Loucy (cell line): Measurements from ENCODE around the gene MYO1D.

ENCODE experiments used
- H2AFZ ChIP-seq: fragments of 200-600 bp; sonication (generic); 2 replicates; pipeline ENCODE4 v1.6.0; 2016; ENCODE audit warnings: antibody characterized with exemption, mild to moderate bottlenecking, low read length, moderate library complexity
- H3F3A ChIP-seq: fragments of 200-600 bp; 2 replicates; pipeline ENCODE4 v1.6.0; 2016; ENCODE audit warnings: antibody characterized with exemption, low read depth, mild to moderate bottlenecking
- H3K27me3 ChIP-seq: fragments of 200-600 bp; sonication (generic); 2 replicates; pipeline ENCODE4 v1.6.1; 2014; ENCODE audit warnings: low read length, mild to moderate bottlenecking; ENCODE audit not compliant: insufficient read depth, poor library complexity, severe bottlenecking
- H3K36me3 ChIP-seq: fragments of 200-600 bp; sonication (generic); 2 replicates; pipeline ENCODE4 v1.6.1; 2016; ENCODE audit warnings: low read length; ENCODE audit not compliant: insufficient read depth
- H3K4me1 ChIP-seq: fragments of 200-600 bp; sonication (generic); 2 replicates; pipeline ENCODE4 v1.5.1; 2014; ENCODE audit warnings: low read length, mild to moderate bottlenecking; ENCODE audit not compliant: insufficient read depth, poor library complexity, severe bottlenecking
- H3K4me2 ChIP-seq: fragments of 200-600 bp; sonication (generic); 2 replicates; pipeline ENCODE4 v1.6.0; 2014; ENCODE audit warnings: antibody characterized with exemption, low read length, low read depth, mild to moderate bottlenecking; ENCODE audit not compliant: poor library complexity, severe bottlenecking
- H3K4me3 ChIP-seq: fragments of 200-600 bp; sonication (generic); 2 replicates; pipeline ENCODE4 v1.5.1; 2014; ENCODE audit warnings: low read length, mild to moderate bottlenecking, mixed read lengths; ENCODE audit not compliant: poor library complexity, severe bottlenecking
- H3K79me2 ChIP-seq: fragments of 200-600 bp; sonication (generic); 2 replicates; pipeline ENCODE4 v1.6.1; 2014; ENCODE audit warnings: low read length; ENCODE audit not compliant: insufficient read depth
- H3K9ac ChIP-seq: fragments of 200-600 bp; sonication (generic); 2 replicates; pipeline ENCODE4 v1.6.0; 2014; ENCODE audit warnings: mild to moderate bottlenecking, low read depth, low read length, moderate library complexity; ENCODE audit not compliant: poor library complexity, severe bottlenecking
- H3K9me2 ChIP-seq: fragments of 200-600 bp; sonication (generic); replicated peaks from 2 replicates; pipeline ENCODE4 v1.6.1; 2016; ENCODE audit warnings: low read depth, low read length, mixed read lengths
- H3K9me3 ChIP-seq: fragments of 200-600 bp; sonication (generic); 2 replicates; pipeline ENCODE4 v1.6.1; 2014; ENCODE audit warnings: mild to moderate bottlenecking, antibody characterized with exemption, low read length, low read depth; ENCODE audit not compliant: insufficient read depth
- H4K20me1 ChIP-seq: fragments of 200-600 bp; sonication (generic); 2 replicates; pipeline ENCODE4 v1.6.0; 2014; ENCODE audit warnings: antibody characterized with exemption, low read length, mild to moderate bottlenecking; ENCODE audit not compliant: insufficient read depth, poor library complexity, severe bottlenecking
- EZH2phosphoT487 ChIP-seq: fragments of 200-600 bp; IDR thresholded peaks from 2 replicates; pipeline ENCODE4 v1.6.1; 2018; ENCODE audit warnings: antibody characterized with exemption, mild to moderate bottlenecking, moderate library complexity, borderline replicate concordance
- TF ChIP-seq, protein P1 (sequence below): fragments of 200-600 bp; sonication (generic); conservative IDR thresholded peaks from 2 replicates; pipeline ENCODE4 v1.5.1; 2014; ENCODE audit warnings: mild to moderate bottlenecking, antibody characterized with exemption, low read length

The MYO1D gene

GRCh38 chr17:32913593-32913992 lies 36.7 kb upstream of the MYO1D start:
- H3K9me2 ChIP-seq: no peaks in the 10 kb centered on the region
- H3K4me1 ChIP-seq: no peaks in the 10 kb centered on the region
- no peak overlapping the region for H2AFZ ChIP-seq

GRCh38 chr17:32912218-32912897 lies 35.4 kb upstream of the MYO1D start:
- Histone ChIP-seq H3K27me3 (no peaks in the 10 kb centered on the region), H3F3A (no peaks in the 10 kb centered on the region), H3K9me2 (no peaks in the 10 kb centered on the region), H3K79me2 (no peaks in the 10 kb centered on the region), H2AFZ (no peak overlapping the region), H3K4me2 (no peak overlapping the region), H3K9me3 (no peaks in the 10 kb centered on the region), H3K9ac (no peak overlapping the region), H3K4me1 (no peaks in the 10 kb centered on the region), H3K4me3 (no peak overlapping the region), H3K36me3 (no peaks in the 10 kb centered on the region), H4K20me1 (no peaks in the 10 kb centered on the region)
- no peak for TF ChIP-seq EZH2phosphoT487
- TF ChIP-seq, protein P1, sequence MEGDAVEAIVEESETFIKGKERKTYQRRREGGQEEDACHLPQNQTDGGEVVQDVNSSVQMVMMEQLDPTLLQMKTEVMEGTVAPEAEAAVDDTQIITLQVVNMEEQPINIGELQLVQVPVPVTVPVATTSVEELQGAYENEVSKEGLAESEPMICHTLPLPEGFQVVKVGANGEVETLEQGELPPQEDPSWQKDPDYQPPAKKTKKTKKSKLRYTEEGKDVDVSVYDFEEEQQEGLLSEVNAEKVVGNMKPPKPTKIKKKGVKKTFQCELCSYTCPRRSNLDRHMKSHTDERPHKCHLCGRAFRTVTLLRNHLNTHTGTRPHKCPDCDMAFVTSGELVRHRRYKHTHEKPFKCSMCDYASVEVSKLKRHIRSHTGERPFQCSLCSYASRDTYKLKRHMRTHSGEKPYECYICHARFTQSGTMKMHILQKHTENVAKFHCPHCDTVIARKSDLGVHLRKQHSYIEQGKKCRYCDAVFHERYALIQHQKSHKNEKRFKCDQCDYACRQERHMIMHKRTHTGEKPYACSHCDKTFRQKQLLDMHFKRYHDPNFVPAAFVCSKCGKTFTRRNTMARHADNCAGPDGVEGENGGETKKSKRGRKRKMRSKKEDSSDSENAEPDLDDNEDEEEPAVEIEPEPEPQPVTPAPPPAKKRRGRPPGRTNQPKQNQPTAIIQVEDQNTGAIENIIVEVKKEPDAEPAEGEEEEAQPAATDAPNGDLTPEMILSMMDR: no peak

More at GRCh38 chr17:32913593-32913992, 36.7 kb upstream of the MYO1D start:
- Histone ChIP-seq H3K4me3 (no peak overlapping the region), H3K4me2 (no peak overlapping the region), H4K20me1 (no peaks in the 10 kb centered on the region), H3K27me3 (no peaks in the 10 kb centered on the region), H3K79me2 (no peaks in the 10 kb centered on the region), H3K9ac (no peak overlapping the region), H3K36me3 (no peaks in the 10 kb centered on the region), H3K9me3 (no peaks in the 10 kb centered on the region), H3F3A (no peaks in the 10 kb centered on the region)
- TF ChIP-seq, protein P1: no peak
- no peak for TF ChIP-seq EZH2phosphoT487

- Histone ChIP-seq H3K9ac (no peak overlapping the region), H3K4me1 (no peaks in the 10 kb centered on the region), H3F3A (no peaks in the 10 kb centered on the region), H2AFZ (no peak overlapping the region), H3K79me2 (no peaks in the 10 kb centered on the region), H3K9me3 (no peaks in the 10 kb centered on the region), H3K4me3 (no peak overlapping the region), H4K20me1 (no peaks in the 10 kb centered on the region), H3K27me3 (no peaks in the 10 kb centered on the region), H3K4me2 (no peak overlapping the region), H3K9me2 (no peaks in the 10 kb centered on the region), H3K36me3 (no peaks in the 10 kb centered on the region)
- TF ChIP-seq, protein P1: no peak
- no peak for TF ChIP-seq EZH2phosphoT487
Observed at GRCh38 chr17:32910769-32911168, 33.8 kb upstream of the MYO1D start.
